ENCODE measurements around the gene NECAB2.

NECAB2 gene

GRCh38 chr16:83967838-83968305 lies at the start of gene NECAB2:
Gene NECAB2, plus strand, starts transcription at chr16:83968244. Its CDS starts 405 bp downstream, at chr16:83968649.
- no peak for DNase-seq

- no peak for DNase-seq
These were observed 47.1 kb upstream of the NECAB2 start for GRCh38 chr16:83920894-83921491.

- DNase-seq = no peak
These were observed 44.3 kb upstream of the NECAB2 start for GRCh38 chr16:83923581-83924365.

GRCh38 chr16:83924686-83925085 lies 43.4 kb upstream of the NECAB2 start:
- no peak for DNase-seq

DNA sequence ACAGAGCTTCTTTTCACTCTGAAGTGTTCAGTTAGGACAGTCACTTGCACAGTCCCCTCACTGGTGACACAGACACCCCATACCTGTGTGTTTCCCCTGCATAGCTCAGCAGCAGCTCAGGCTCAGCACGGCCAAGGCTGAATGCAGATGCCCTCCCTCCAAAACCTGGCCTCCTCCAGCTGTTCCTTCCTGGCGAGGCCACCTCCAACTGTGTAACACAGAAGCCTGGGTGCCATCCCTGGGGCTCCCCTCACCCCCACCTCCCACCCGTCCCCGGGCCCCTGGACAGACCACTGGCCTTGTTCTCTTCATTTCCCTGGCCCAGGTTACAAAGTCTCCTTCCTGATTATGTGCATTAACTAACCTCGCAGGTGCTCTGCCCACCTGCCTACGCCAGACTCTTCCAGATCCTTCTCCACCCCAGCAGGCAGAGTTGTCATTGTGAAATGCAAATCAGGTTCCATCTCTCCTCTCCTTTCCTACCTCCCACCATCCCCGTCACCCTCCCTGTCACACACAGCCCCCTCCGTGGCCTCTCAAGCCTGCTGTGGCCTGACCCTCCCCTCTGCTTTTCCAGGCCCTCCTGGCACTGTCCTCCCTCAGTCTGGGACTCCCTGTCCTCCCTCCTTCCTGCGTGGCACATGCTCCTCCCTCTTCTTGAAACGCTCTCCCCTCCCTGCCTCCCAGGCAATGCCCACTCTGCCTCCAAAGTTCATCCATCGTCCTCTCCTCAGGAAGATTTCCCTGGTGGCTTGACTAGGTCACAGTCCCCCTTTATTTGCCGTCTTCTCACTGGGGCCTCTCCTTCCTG lies 42.7 kb upstream of the NECAB2 start:
- DNase-seq = no peak

GRCh38 chr16:83925957-83926725 lies 41.9 kb upstream of the NECAB2 start:
- no peak for DNase-seq

DNA sequence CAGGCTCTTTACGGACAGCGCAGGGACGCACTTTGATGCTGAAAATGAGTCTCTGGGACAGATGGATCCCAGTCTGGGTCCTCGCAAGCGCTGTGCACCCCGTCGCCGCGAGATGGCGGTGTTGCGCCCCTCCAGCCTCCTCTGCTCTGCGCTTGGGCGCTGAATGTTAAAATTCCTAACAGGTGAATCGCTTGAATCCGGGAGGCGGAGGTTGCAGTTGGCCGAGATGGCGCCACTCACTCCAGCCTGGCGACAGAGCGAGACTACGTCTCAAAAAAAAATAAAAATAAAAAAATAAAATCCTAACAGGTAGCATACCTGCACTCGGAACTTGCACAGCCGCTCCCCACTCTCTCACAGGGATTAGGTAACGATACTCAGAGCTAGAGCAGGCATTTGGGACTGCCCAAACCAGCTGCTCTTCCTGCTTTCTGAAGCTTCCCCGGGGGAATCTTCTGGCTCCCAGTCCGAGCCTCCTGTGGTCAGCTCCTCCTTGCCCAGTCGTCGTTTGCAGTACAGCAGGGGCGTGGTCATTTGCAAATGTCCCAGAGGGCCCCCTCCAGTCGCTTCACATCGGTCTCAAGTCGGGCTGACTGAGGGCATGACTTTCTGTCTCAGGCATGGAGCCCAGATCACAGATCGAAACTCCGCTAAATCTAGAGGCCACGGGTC lies 41.2 kb upstream of the NECAB2 start:
- peak; percentile 25 for DNase-seq

DNA sequence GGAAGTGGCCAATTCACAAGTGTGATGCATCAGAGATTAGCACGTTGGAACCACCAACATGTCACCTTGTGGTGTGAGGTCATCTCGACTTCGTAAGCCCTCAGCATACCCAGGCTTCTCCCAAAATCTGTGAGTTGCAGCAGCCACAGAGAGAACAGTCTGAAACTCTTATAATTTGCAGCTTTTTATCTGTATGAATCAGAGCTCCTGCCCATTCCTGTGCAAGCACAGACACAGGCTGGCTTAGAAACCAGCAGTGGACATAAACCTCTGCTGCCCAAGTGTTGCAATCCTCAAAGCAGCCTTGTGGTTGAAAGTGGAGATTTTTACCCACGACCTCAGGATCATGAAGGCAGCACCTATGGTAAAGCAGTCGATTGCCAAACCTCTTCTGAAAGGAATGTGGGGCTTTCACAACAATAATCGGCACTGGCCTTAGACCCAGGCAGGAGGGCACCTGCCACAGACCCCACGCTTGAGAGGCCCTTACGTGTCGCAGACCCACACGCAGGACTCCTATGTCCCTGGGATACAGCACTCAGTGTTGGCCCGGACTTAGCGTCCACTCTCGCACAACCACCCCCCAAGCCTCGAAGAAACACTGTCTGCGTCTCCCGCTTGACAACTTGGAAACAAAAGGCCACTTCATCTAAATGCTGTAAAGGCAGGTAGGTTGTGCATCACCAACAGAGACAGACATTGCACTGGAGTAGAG lies 39.5 kb upstream of the NECAB2 start:
- no peak for DNase-seq

- no peak for DNase-seq
These were observed 38.1 kb upstream of the NECAB2 start for GRCh38 chr16:83929811-83930555.

DNA sequence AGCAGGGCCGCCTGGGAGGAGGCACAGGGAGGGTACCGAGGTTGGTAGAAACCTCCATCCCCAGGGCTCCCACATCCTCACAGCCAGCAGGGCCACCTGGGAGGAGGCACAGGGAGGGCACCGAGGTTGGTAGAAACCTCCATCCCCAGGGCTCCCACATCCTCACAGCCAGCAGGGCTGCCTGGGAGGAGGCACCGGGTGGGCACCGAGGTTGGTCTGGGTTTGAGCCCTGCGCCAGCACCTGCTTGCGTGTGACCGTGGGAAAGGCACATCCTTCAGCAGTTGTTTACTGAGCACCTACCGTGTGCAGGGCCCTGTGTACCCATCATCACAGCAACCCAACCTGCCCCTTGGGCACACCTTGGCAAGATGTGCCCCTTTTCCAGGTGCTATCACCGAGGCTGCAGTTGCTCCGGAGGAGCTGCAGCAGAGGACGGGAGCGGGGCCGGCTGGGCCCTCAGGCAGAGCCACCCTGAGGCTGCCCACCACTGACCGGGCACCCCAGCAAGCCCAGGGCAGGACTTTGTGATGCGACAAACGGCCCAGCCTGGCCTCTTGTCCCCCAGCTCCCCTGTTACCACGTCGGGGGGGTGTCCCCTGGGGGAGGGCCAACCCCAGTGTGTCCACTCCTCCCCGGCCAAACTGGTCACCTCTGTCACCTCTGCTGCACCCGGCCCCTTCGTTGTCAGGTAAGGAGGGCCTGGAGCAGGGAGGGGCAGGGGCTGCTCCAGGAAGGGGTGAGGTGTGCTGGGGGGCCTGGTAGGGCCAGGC lies 37.1 kb upstream of the NECAB2 start:
- DNase-seq = no peak

DNA sequence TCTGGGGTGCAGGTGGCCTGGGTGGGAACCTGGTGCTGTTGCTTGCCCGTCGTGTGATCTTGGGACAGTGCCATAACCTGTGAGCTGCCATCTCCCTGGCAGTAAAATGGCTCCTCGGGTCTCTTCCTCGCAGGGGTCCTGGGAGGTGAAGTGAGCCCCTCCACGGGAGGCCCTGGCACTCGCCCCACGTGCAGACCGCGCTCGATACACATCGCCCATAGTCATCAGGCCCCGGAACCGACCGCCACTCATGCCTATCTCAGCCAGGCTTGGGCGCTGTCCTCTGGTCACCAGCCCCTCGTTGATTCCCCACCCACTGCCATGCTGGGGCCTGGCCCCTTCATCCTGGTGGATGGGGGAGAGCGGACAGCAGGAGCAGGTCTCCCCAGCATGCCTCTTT lies 36.5 kb upstream of the NECAB2 start:
- DNase-seq = no peak

DNA sequence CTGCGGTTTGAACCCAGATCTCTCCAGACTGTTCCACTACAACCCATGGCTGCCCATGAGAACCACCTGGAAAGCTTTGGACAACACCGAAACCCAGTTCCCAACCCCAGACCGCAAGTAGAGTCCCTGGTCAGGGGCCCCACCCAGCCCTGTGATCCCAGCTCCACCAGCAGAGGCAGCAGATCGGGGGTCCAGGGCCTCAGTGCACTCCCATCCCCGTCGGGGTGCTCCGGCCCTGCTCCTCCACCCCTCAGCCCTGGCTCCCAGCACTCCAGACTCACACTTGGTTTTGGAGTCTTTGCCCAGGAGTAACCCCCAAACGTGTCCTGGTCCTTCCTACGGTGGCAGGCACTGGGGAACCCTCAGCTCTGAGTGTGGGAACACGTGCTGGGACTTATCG lies 35.7 kb upstream of the NECAB2 start:
- no peak for DNase-seq

DNA sequence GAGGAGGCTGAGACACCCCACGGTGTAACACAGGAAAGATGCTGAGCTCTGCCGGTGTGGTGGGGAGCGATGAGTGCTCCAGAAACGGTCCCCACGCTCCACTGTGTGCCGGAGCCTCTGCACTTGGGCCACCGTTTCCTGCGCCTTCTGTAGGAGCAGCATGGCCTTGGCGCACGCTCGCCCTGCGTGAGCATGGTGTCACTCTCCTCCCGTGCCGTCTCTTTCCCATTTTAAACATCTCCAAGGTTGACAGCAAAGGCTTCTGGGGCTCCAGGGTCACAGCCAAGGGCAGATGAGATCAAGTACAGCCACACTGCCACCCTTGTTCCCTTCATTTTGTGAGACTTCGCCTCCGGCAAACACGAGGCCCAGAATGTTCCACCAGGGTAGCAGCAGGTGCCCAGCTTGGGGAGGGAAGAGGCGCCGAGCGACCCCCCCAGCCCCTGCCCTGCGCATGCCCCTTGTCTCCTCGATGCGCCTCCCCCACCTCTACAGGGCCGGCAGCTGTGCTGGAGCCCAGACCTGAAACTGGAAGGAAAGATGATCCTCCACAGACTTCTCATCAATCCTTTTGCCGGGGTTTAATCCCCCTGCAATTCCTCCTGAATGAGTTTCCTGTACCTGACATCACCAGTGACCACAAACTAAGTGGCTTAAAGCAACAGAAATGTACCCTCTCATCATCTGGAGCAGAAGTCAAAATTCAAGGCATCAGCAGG lies 34.9 kb upstream of the NECAB2 start:
- DNase-seq = no peak

- no peak for DNase-seq
These were observed 34.0 kb upstream of the NECAB2 start for GRCh38 chr16:83933885-83934683.

DNA sequence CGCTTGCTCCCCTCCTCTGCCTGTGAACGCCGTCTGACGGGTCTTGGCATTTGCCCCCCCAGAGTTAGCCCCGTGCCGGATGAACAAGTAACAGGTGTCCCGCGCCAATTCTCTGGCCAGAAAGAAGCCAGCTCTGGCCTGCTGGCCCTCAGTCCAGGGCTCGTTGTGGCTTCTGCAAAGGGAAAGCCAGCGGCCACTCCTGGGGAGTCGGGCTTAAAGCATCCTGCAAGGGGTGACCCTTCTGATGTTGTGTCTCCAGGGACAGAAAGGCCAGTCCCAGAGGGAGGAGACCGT lies 33.4 kb upstream of the NECAB2 start:
- DNase-seq = no peak

DNA sequence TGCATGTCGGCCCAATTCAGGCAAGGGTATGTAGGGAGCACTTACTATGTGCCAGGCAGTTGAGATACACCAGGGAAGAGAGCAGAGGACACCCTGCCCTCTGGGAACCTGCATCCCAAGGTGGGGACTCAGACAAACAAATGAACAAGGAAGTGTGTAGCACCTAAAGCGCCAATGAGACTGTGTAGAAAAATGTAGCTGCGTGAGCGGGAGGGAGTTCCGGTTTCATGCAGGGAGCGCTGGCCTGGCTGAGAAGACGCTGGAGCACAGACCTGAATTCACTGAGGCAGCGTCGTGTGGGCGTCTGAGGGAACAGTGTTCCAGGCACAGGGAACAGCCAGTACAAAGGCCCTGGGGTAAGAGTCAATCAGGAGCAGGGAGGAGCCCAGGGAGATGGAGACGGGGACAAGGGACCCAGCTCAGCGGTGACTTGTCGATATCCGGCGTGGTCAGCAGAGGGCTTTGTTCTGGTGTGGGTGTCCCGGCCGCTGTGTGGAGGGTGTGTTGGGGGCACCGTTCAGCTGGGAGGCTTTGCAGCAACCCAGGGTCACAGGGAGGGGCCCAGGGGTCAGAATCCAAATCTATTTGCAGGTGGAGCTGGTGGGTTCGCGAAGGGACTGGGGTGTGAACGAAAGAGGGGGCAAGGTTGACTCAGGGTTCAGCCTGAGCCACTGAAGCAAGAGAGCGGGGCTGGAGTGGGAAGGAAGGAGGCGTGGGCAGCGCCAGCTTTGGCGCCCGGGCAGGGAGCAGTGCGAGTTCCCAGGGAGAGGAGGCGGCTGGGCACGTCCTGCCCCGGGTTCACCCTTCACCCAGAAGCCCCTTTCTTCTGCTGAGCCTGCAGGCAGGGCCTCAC lies 32.8 kb upstream of the NECAB2 start:
- no peak for DNase-seq

- DNase-seq = no peak
These were observed 32.2 kb upstream of the NECAB2 start for GRCh38 chr16:83935858-83936255.
